LoVo (cell line): ENCODE results near the gene OSBPL2.

Experiments used
- DNase-seq: peaks from one replicate; pipeline ENCODE4 v3.0.0-alpha.2; 2016; ENCODE audit warnings: low spot score

OSBPL2 gene

DNA sequence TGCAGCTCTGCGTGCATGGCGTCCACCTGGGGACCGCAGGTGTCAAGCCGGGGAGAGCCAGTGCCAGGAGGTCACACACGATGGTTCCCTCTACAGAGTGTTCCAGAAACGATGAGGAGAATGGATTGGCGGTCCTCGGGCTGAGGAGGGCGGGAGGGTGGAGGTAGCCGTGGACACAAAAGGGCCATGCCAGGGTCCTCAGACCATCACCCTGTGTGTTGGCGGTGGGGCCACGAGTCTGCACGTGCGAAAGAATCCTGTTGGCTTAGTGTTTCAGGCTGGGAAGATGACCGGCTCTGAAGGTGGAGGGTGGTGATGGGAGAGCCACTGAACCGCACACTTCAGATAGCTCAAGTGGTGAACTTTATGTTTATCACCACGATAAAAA is 31.9 kb upstream of the OSBPL2 start:
- DNase-seq = no peak

DNA sequence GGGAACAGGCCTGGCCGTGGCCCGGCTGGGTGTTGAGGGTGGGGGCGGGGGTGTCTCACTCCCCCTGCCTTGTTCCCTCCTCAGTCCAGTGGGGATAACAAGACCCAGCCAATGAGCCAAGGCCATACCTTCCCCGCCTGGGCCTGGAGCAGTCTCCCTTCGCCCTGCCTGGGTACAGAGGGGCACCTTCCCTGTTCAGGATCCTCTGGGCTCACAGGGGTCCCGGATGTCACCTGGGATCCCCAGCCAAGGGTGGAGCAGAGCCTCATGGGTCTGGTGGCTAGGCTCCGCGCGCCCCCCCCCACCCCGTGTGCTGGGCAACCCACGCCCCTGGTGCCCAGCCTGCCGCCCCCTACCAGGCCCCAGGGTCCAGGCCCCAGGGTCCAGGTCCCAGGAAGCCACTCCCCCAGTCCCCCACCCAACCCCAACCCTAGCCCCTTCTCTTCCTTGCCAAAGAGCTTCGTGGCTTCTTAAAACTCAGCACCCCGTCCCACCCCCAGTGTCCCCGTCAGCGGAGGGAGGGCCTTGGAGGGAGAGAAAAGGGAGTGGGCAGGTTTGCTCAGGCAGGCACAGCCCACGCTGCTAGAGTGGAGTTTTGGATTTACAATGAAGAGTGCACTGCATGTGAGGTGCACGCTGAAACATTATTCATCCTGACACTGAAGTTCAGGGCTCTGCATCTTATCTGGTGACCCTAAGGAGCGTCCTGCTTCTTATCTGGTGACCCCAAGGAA is 30.1 kb upstream of the OSBPL2 start:
- DNase-seq = no peak

DNA sequence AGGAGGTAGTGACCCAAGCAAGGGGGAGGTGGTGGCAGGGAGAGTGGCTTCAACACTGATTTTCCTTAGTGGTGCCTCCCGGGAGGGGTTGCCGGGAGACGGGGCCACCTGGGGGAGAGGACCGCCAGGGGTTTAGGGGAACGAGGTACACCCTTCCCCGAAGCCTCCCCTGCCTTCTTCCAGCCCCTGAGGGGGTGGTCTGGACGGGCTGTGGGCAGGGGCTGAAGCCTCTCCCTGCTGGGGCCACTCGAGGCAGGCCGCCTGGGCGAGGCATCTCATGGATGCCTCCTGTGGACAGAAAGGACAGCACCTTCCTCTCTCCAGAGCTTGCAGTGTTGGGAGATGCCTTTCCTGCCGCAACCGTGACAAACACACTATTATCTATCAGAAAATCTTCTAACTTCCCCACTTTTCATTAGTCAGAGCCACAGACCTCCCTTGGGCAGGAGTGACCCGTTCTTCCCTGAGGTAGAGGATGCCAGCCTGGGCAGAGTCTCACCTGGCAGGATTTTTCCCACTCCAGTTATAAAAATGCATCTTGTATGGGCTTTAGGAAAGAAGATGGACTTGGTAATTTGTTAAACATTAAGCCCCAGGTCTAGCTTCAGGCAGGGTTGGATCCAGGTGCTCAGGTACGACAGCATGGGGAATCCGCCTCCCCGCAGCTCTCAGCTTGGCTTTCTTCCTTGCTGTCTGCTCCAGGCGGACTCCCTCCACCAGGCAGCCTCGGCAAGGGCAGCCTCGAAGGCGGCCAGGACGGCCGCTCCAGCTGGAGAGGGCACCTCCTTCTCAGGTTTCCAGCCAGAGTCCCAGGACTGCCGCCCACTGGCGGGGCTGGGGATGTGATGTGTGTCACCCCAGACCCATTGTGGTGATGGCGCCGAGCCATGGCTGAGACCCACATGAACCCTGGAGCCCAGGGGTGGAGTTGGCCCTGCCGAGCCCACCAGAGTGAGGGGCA is 29.2 kb upstream of the OSBPL2 start:
- DNase-seq = no peak

DNA sequence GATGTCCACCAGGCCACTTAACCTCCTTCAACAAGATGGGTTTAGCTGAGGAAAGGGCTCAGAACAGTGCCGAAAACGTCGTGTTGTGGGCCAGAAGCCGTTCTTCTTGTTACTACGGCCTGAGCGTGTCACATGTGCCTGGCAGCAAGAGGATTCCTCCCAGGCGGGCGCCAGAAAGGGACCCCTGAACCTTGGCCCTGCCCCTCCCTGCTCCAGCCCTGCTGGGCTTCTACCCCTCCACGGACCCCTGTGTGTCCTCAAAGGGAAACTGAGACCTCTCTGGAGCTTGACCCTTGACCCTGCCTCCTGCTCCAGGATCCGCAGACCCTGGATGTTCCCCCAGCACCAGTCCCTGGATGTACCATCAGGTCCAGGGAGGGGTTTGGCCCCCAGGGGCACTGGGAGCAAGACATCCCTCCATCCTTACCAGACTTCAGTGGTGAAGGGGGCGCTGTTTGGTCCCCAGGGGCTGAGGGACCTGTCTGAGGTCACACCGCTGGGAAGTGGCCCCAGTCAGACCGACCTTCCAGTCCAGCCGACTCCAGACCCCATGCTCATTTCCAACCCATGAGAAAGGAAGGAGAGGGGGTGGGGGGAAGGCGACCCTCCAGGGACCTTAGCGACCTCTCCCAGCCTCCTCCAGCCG is 28.3 kb upstream of the OSBPL2 start:
- DNase-seq = no peak

DNA sequence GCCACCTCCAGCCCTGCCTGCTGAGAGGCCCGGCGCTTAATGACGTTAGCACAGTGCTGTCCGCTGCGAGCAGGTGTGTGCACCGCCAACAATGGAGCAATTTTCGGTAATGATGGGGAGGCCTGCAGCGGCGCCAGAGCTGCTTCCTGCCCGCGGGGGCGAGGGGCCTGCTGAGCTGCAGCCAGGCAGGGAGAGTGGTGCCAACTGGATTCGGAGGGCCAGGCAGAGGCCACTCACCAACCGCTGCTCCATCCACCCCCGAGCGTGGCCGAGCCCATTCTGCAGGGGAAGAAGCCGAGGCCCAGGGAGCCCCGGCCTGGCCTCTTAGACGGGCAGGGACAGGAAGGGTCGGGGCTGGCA is 27.8 kb upstream of the OSBPL2 start:
- DNase-seq = no peak

DNA sequence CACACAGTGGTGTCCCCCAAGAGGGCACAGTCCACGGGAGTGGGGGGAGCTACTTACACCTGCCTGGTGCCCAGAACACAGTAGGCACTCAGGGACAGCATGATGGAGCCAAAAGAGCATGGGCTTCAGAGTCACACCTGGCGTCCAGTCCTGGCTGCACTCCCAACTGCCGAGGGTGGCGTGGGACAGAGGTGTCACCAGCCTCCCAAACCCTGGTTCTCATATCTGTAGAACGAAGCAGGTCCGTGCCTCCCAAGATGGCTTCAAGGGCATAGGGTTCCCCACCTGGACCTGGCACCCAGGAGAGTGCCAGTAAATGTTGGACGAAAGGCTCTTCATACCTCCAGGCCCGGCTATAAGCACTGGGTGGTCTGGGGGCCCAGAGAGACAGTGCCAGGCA is 27.1 kb upstream of the OSBPL2 start:
- no peak for DNase-seq

DNA sequence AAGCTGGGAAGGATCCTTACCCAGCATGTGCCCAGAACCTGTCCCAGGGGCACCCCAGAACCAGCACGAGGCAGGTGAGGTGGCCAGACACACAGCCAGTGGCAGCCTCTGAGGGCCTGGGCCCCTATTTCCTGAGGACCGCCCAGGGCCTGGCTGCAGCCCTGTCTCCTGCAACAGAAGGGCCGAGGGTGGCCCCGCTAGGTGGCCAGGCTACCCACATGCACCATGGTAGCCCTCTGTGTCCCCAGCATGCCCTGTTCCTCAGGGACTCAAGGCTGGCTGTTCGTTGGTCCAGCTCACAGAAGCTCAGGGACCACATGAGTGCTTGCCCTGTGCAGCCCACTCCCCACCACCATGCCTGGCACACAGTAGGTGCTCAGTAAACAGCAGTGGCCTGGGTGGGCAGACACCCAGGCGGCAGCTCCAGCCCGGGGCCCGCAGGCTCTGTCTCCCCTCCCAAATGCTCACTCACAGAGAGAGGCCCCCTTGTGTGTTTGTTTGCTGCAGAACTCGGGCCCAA is 26.5 kb upstream of the OSBPL2 start:
- DNase-seq = no peak

DNA sequence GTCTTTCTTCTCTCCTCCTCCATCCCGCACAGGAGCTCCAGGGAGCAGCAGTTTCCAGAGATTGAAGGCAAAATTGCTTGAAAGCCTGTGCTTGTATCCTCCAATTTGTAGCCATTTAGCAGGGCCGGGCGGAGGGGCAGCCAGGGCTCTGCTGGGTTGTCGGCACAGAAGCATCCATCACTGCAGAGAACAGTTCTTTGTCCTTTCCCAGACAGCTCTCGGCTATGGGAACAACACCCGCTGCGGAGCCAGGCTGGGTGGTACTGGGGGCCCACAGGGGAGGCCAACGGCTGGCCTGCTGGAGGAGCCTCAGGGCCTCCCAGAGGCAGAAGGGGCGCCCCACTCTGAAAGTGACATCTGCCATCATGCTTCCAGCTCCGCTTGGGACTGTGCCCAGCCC is 26.0 kb upstream of the OSBPL2 start:
- DNase-seq = no peak

DNA sequence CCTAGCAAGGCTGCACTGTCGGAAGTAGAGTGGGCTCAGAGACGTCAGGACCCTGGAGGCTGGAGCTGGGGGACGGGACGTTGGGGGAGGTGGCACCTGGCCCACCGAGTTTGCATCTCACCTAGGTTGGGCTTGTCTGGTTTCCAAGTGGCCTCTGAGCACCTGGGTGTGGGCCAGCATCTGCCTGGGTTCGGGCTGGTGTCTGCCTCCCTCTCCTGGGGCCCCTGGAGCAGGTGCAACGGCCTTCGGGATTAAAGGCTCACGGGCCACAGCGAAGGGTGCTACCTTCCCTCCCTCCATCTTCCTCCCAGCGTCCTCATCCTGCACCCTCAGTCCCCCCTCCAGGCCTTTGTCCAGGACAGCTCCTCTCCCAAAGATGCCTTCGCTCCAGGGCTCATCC is 24.3 kb upstream of the OSBPL2 start:
- no peak for DNase-seq

DNA sequence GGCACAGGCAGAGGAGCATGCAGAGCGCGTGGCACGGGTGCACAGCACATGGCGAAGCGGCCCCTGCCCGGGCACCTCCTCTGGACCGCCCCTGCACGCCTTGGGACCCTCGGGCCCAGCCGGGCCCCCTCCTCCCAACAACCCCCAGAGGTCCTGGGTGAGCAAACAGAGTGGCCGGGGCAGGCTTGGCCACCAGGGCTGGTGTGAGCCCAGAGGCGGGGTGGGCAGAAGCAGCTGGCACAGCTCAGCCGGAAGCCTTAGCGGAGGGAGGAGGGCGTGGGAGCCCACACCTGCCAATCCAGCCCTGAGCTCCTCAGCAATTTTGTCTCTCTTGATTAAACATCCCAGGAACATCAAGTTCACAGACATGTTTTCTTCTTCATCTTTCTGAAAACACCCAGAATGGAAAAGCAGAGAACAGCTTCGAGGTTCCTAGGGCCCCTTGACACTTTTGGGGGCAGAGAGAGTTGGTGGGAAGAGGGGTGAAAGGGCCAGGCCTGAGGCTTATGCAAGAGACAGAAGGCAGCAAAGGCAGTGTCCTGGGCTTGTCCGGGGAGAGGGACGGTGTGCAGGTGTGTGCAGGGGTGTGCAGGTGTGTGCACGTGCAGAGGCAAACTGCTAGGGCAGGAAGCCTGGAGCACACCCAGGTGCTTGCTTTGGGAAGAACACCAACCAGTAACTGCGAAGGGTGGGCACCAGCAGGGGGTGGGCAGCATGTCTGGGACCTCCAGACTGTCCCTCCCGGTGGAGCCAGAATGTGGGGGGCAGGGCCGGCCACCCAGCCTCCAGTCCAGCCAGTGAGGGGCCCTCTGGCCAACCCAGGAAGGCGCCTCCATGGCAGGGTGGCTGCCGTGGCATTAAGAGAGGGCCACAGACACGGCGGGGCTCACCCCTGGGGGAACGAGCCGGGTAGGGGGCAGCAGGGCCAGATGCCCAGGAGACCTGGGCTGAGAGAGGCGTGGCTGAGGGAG is 23.0 kb upstream of the OSBPL2 start:
- DNase-seq = no peak

DNA sequence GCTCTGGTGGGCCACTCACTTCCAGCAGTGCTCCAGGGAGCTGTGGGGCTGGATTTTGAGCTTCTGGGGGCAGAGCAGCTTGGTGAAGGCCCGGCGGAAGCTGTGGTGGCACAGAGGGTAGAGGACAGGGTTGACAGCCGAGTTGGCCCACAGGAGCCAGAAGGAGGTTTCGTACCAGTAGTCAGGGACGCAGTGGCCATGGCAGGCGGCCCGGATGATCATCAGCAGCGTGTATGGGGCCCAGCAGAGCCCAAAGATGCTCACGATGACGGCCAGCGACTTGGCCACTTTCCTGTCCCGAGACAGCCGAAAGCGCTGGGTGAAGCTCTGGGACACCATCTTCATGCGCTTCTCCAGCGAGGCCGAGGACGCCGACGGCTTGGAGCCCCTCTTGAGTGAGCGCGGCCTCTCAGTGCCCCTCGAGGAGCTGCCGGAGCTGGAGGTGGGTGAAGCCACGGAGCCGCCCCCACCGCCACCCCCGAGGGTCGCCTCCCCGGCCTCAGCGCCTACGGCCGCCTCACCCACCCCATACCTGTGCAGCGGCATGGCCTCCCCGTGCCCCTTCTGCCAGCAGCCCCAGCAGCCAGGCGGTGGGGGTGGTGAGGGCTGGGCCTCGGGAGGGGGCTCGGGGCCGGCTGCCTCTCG is 22.2 kb upstream of the OSBPL2 start:
- no peak for DNase-seq

DNA sequence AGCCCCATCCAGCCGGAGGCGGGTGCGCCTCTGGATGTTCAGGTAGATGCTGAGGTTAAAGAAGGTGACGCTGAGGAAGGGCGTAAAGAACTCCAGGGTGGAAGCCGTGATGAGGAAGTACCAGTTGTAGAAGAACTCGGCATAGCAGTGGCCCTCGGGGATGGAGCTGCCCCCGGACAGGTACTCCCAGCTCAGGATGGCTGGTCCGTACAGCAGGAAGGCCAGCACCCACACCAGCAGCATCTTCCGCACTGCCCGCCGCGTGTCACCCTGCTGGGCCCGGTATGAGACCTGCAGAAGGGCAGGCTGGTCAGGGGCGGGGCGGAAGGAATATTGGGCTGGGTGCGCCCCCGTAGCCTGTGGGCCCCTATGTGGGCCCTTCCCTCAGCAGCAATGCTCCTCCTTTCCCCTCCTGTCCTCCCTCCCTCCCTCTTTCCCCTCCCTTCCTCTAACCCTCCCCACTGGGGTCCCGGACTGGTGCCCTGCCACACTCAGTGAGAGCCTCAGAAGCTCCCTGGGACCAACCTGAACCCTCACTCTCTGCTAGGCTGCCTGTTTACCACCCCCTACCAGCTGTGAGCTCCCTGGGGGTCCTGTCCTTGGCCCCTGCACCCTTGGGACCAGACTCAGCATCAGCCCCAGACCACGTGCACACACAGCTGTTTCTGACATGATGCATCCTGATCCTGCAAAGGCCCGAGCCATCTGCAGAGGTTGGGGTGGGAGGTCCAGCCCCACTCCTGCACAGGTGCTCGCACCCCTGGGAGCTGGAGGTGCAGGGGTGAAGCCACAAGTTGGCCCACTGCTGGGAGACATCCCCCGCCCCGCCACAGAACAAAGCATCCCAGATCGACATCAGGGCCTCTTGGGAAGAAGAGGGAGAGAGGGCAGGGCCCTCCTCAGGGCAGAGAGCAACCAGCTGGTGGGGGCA is 21.4 kb upstream of the OSBPL2 start:
- DNase-seq = no peak

DNA sequence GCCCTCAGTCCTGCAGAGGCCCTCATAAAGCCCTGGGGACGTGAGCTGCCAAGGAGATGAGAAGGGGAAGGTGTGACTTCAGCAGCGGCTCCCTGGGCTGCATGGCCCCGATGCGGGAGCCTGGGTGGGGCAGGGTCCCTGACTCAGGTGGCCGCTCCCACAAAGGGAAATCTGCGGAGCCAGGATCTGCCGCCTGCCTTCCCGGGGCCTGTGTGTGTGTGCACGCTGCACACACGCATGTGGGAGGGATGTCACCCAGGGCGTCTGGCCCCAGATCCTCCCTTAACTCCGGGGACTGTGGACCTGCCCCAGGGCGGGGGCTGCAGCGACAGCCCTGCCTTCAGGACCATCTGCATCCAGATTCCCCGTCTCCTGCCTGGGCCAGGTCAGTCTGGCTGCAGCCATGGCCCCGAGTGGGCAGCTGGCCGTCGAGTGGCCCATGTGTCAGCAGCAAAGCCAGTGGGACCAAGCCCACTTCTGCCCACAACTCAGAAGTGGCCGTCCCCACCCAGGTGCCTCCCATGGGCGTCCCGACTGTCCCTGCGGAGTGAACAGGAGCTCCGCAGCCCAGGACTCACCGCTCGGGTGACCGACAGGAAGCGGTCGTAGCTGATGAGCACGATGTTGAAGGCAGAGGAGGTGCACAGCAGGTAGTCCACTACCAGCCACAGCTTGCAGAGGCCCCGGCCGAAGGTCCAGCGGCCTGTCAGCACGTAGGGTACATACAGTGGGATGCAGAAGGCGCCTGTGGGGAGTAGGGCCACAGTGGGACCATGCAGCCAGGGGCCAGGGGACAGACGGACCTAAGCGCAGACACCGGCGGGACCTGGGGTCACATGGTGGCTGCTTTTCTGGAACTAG is 20.2 kb upstream of the OSBPL2 start:
- no peak for DNase-seq

DNA sequence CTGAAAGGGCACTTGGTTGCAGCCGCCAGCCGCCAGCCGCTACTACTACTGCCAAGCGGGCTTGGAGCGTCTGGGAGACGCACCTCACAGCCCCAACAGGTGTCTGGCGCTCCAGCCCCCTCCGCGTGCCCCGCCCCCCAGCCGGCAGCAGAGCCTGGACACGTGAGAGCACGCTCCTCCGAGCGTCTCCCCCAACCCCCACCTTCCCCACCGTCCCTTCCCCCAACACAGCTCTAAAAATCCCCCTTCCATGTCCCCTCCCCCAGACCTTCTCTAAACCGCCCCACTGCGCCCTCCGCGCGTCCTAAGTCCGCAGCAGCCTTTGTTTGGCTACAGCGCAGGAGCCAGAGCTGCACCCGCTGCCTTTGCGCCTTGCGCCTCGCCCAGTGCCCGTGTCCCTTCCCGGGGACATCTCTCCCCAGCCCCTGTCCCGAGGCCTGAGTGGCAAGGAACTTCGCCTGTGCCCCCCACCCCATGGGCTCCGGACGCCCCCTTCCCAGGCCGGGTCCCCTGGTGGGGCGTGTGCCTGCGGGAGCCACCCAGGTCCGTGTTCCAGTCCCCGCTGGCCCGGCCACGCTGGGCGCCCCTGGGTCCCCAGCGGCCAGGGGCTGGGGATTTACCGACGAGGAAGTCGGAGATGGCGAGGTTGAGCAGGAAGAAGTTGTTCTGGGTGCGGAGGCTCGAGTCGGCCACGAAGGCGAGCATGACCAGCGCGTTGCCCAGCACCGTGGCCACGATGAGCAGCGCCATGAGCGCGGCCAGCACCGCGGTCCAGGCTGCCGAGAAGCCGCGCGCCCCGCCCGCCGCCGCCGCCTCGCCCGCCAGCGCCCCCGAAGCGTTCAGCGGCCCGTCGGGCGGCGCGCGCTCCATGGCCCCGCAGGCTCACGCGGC is 19.0 kb upstream of the OSBPL2 start:
- no peak for DNase-seq

DNA sequence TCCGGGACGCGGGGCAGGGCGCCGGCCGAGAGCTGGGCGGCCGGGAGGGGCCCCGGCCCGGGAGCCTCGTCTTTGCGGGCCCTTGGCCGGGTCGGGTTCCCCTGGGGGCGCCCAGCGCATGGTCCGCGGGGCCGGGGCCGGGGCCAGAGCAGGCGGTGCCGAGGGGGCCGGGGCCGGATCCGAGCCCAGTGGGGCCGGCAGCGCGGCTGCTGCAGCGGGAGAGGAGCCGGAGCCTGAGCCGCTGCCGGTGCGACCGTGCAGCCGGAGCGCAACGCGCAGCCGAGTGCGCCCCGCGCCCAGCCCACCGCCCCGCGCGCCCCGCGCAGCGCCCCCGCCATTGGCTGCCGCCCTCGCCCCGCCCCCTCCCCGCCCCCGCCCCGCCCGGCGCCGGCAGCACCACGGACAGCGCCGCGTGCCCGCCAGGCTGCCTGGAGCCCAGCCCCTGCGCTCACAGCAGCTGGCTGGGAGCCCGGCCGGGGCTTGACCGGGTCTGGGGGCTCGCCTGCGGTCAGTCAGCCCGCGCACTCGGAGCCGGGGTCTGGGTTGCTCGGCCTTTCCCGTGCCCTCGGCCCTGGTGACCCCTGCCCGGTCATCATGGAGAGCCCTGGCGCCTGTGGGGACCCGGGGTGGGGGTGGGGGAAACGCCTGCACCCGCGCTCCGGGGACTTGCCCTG is 18.2 kb upstream of the OSBPL2 start, which contains the start of gene HRH3:
Gene HRH3, minus strand, starts transcription at position 287 of the 674 bp plus-strand sequence. CDS start 308 bp downstream, outside the sequence.
- no peak for DNase-seq

DNA sequence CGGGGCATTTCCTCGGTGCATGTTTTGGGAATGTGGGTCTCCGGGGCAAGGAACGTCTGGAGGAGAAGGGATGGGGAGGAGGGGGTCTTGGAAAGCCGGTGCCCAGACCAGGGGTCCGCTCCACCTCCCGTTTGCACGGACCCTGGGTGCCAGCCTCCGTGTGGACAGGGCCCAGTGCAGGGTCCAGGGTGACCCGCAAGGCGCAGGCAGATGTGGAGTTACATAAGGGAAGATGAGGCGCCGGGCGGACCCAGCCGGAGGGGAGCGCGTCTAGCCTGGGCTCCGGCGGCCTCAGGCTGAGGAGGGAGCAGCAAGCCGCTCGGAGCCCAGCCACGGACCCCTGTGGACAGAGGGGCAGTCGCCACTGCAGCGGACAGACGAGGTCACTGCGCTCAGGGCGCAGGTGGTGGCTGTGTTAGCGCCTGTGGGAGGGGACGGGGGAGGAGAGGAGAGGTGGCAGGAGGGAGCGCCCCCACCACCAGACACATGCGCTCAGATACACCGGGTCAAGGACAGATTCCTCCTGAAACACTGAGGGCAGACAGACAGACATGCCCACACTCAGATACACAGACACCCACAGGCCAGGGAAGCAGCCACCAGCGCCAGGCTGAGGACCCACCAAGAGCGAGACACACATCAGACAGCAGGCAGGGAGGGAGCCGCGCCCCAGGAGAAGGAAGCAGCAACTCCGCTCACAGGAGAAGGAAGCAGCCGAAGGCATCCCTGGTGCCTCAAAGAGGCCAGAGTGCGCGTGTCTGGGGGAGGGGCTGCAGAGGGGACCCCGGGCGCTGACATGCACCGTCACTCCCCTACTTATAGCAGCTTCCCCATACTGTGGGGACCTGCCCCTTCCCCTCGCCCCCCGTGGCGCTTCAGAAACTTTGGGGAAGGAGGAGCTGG is 17.4 kb upstream of the OSBPL2 start:
- no peak for DNase-seq
